K562 (cell line): ENCODE results near the gene CDC6. TPM values are rescaled to one million over a fixed set of nuclear protein-coding genes. Genes with fewer than 3 reads are reported as not detected.

ENCODE experiments used
- BRD9 ChIP-seq: fragments of 450-650 bp; IDR thresholded peaks from 2 replicates; pipeline ENCODE4 v1.6.1; 2018; ENCODE audit warnings: low read depth; ENCODE audit not compliant: partially characterized antibody
- CBFA2T2 ChIP-seq: fragments of 450-650 bp; conservative IDR thresholded peaks from 2 replicates; pipeline ENCODE4 v1.6.1; 2017; ENCODE audit warnings: mild to moderate bottlenecking
- CBFA2T3 ChIP-seq: fragments of 450-650 bp; IDR thresholded peaks from 2 replicates; pipeline ENCODE4 v1.6.1; 2017
- CHCHD3 ChIP-seq: fragments of 250-450 bp; sonication (Bioruptor Pico); IDR thresholded peaks from 2 replicates; pipeline ENCODE4 v2.1.2; 2022; ENCODE audit warnings: mild to moderate bottlenecking
- ELF2 ChIP-seq: fragments of 250-450 bp; sonication (Bioruptor Pico); IDR thresholded peaks from 2 replicates; pipeline ENCODE4 v1.5.0; 2021; ENCODE audit warnings: mild to moderate bottlenecking
- EZH2 ChIP-seq: IDR thresholded peaks from 2 replicates; pipeline ENCODE4 v1.6.1; 2012; ENCODE audit warnings: low read depth, mild to moderate bottlenecking, inconsistent platforms, low read length, borderline replicate concordance
- HES1 ChIP-seq: fragments of 450-650 bp; IDR thresholded peaks from 2 replicates; pipeline ENCODE4 v1.6.1; 2016; ENCODE audit warnings: low read depth, mild to moderate bottlenecking, moderate library complexity
- KDM1A ChIP-seq, 2 experiments: fragments of 450-650 bp; IDR thresholded peaks; 2 replicates each; pipeline ENCODE4 v1.6.1; 2016; ENCODE audit warnings: mild to moderate bottlenecking in 2 of 2
- KLF16 ChIP-seq: IDR thresholded peaks from 2 replicates; pipeline ENCODE4 v1.6.1; 2016; ENCODE audit warnings: antibody characterized with exemption
- MCM2 ChIP-seq: fragments of 450-650 bp; IDR thresholded peaks from 2 replicates; pipeline ENCODE4 v1.6.1; 2017; ENCODE audit warnings: low read depth, mild to moderate bottlenecking
- MED1 ChIP-seq: sonication (generic); formaldehyde crosslinking; IDR thresholded peaks from 2 replicates; pipeline ENCODE4 v1.8.1; 2023; ENCODE audit warnings: missing genetic modification reagents, borderline replicate concordance
- MEF2D ChIP-seq: conservative IDR thresholded peaks from 2 replicates; pipeline ENCODE4 v1.6.1; 2016; ENCODE audit warnings: low read depth, missing genetic modification characterization, missing compliant biosample characterization
- MEIS2 ChIP-seq: fragments of 450-650 bp; IDR thresholded peaks from 2 replicates; pipeline ENCODE4 v1.6.1; 2014; ENCODE audit warnings: mild to moderate bottlenecking; ENCODE audit not compliant: partially characterized antibody
- NFIC ChIP-seq: fragments of 450-650 bp; IDR thresholded peaks from 2 replicates; pipeline ENCODE4 v1.6.1; 2017; ENCODE audit warnings: mild to moderate bottlenecking, inconsistent platforms
- PCBP2 ChIP-seq: fragments of 200-400 bp; formaldehyde crosslinking; IDR thresholded peaks from 2 replicates; pipeline ENCODE4 v1.6.1; 2018; ENCODE audit warnings: low read length, low read depth, mild to moderate bottlenecking, moderate library complexity; ENCODE audit not compliant: poor library complexity, severe bottlenecking
- PKNOX1 ChIP-seq: fragments of 450-650 bp; IDR thresholded peaks from 2 replicates; pipeline ENCODE4 v1.6.1; 2016
- RCOR1 ChIP-seq, 2 experiments: IDR thresholded peaks; 2 replicates each; pipeline ENCODE4 v1.6.1; 2012; ENCODE audit warnings: low read depth in 2 of 2, low read length in 2 of 2, borderline replicate concordance in 1 of 2, improper control_type of control experiment in 1 of 2
- RNF2 ChIP-seq: sonication (generic); IDR thresholded peaks from 2 replicates; pipeline ENCODE4 v1.6.1; 2016
- STAT6 ChIP-seq: sonication (generic); formaldehyde crosslinking; IDR thresholded peaks from 2 replicates; pipeline ENCODE4 v1.8.1; 2023; ENCODE audit warnings: mild to moderate bottlenecking, missing genetic modification reagents
- WHSC1 ChIP-seq: IDR thresholded peaks from one replicate; pipeline ENCODE4 v1.6.1; 2012; ENCODE audit warnings: low read length, control low read depth, inconsistent platforms
- ZBTB34 ChIP-seq: fragments of 250-450 bp; sonication (Bioruptor Pico); IDR thresholded peaks from 2 replicates; pipeline ENCODE4 v1.8.0; 2021; ENCODE audit warnings: mild to moderate bottlenecking, moderate library complexity
- ZKSCAN8 ChIP-seq: fragments of 200-800 bp; sonication (Bioruptor generic); IDR thresholded peaks from 2 replicates; pipeline ENCODE4 v1.6.1; 2016; ENCODE audit warnings: missing genetic modification characterization, missing compliant biosample characterization
- ZNF134 ChIP-seq: fragments of 250-450 bp; sonication (Bioruptor Pico); conservative IDR thresholded peaks from 2 replicates; pipeline ENCODE4 v1.4.0; 2020
- ZNF263 ChIP-seq: sonication (generic); formaldehyde crosslinking; IDR thresholded peaks from 2 replicates; pipeline ENCODE4 v1.8.0; 2022; ENCODE audit warnings: mild to moderate bottlenecking, missing genetic modification reagents, borderline replicate concordance
- ZNF655 ChIP-seq: fragments of 250-450 bp; sonication (Bioruptor Pico); IDR thresholded peaks from 2 replicates; pipeline ENCODE4 v1.5.0; 2021
- polyA plus RNA-seq, 8 experiments: library from polyadenylated mRNA; depleted of rRNA in 4 of 8; stranded (reverse) in 5 of 8; unstranded in 3 of 8; fragments of >200 nt; fragmentation: Nextera tagmentation in 2 of 8; fragmentation: Illumina TruSeq in 1 of 8; extraction: Ambion mirVana in 2 of 8; extraction: Trizol in 1 of 8; gene quantifications; 2 replicates each; pipeline versions ENCODE4 v1.2.1 to v1.2.3, GENCODE V29; 2011 to 2014; ENCODE audit warnings: inconsistent platforms in 1 of 8, missing spikeins in 1 of 8
- total RNA-seq, 7 experiments: library from RNA; depleted of rRNA in 6 of 7; stranded (reverse); fragments of >200 nt in 6 of 7; fragmentation: Illumina TruSeq in 2 of 7; extraction: Trizol in 2 of 7; gene quantifications; 2 replicates each; pipeline versions ENCODE4 v1.2.1 to v1.2.3, GENCODE V29; 2011 to 2021; ENCODE audit warnings: low replicate concordance in 1 of 7

Gene CDC6
- total and polyA plus RNA-seq, 9 of the 15 experiments (the other 6 are each of a cell fraction or from before 2014, with no cell fraction given) = 29.6 to 141 (median 106) TPM

- no peak for TF ChIP-seq ELF2 (CRISPR knock-in tag)
- TF ChIP-seq ZKSCAN8 (CRISPR knock-in tag) = no peak
- TF ChIP-seq RCOR1 (IDR thresholded peaks at IDR 0.05; ENCODE audit: borderline replicate concordance in 1 of 2, low read depth in 2 of 2, low read length in 2 of 2) = peak in 1 of 2 experiments; percentile 78; a peak in 1 of 4 replicates
- TF ChIP-seq CBFA2T3 = peak; percentile 77
- TF ChIP-seq MEIS2 = peak; percentile 5
- TF ChIP-seq MED1 (CRISPR knock-in tag) = no peak
- no peak for TF ChIP-seq RNF2
- TF ChIP-seq ZNF655 = no peak
- TF ChIP-seq CBFA2T2 = peak; percentile 41
- no peak for TF ChIP-seq NFIC
- 0 out of 2 replicates have a peak, but pooled peaks have one; percentile 10 for TF ChIP-seq KLF16
- TF ChIP-seq MCM2 = no peak
- no peak for TF ChIP-seq ZNF263 (CRISPR knock-in tag)
- no peak for TF ChIP-seq MEF2D
- no peak for TF ChIP-seq WHSC1
- no peak for TF ChIP-seq PCBP2
- no peak for TF ChIP-seq CHCHD3
- TF ChIP-seq ZNF134 (CRISPR knock-in tag) = no peak
- no peak for TF ChIP-seq STAT6
- TF ChIP-seq BRD9 = no peak
- no peak for TF ChIP-seq ZBTB34
- TF ChIP-seq KDM1A (IDR thresholded peaks at IDR 0.05) = peak; percentile 85 to 88
- TF ChIP-seq HES1 = 0 out of 2 replicates have a peak, but pooled peaks have one; percentile 51
- TF ChIP-seq PKNOX1 = no peak
- TF ChIP-seq EZH2 = no peak
These were observed 20.8 kb upstream of the CDC6 start (continued) for GRCh38 chr17:40266882-40267281.
